ENCODE results near the gene SLC49A4.

Gene SLC49A4

GRCh38 chr3:122930063-122930997, 135.5 kb downstream of the SLC49A4 start:
- no peak for DNase-seq (ENCODE audit: low read depth)

All from stromal cell of bone marrow (primary cell).